Fibroblast of the aortic adventitia (primary cell): ENCODE data around the gene DNAJC30. TPM values are rescaled to one million over a fixed set of nuclear protein-coding genes. Genes with fewer than 3 reads are reported as not detected.
A peak's percentile ranks its signal among the peaks of the same experiment; 100 is the strongest.
"Not testable (repeated sequence)": the region's sequence is repeated elsewhere in the genome, so short reads cannot be mapped to it uniquely, and the experiment has no call there.

Experiments used
- DNase-seq: peaks from one replicate; pipeline ENCODE4 v3.0.0-alpha.2; 2010; ENCODE audit warnings: low read depth
- H3K4me3 ChIP-seq: 2 replicates; pipeline ENCODE4 v1.5.1; 2011; ENCODE audit warnings: low read depth, mild to moderate bottlenecking, control low read depth, low read length, moderate library complexity
- CTCF ChIP-seq: IDR thresholded peaks from 2 replicates; pipeline ENCODE4 v1.5.1; 2011; ENCODE audit warnings: mild to moderate bottlenecking, low read length, control low read depth, inconsistent platforms; ENCODE audit not compliant: insufficient read depth
- total RNA-seq: library from RNA; depleted of rRNA; stranded (reverse); fragments of >200 nt; gene quantifications from 2 replicates; pipeline ENCODE4 v1.2.3, GENCODE V29; 2012; ENCODE audit warnings: low replicate concordance

Gene DNAJC30
- total RNA-seq, 1 donor, result 3.4 TPM

- H3K4me3 ChIP-seq, result peak overlapping the region; percentile 80
- no peak for TF ChIP-seq CTCF
- peak; percentile 67 for DNase-seq
Observed at GRCh38 chr7:73717991-73718405, 34.7 kb upstream of the DNAJC30 start.

- DNase-seq, result peak; percentile 84
- TF ChIP-seq CTCF, result no peak
- H3K4me3 ChIP-seq, result peak overlapping the region; percentile 80
Observed at GRCh38 chr7:73717025-73717807, 34.0 kb upstream of the DNAJC30 start.

- H3K4me3 ChIP-seq, result peak overlapping the region; percentile 35
- no peak for TF ChIP-seq CTCF
- no peak for DNase-seq
Observed at GRCh38 chr7:73716318-73716890, 33.2 kb upstream of the DNAJC30 start.

GRCh38 chr7:73715648-73716317, 32.5 kb upstream of the DNAJC30 start:
- no peak for TF ChIP-seq CTCF
- H3K4me3 ChIP-seq, result peak overlapping the region; percentile 6
- peak; percentile 94 for DNase-seq

- H3K4me3 ChIP-seq, DNase-seq: not testable (repeated sequence)
Observed at GRCh38 chr7:73713319-73713718, 30.1 kb upstream of the DNAJC30 start.

- no peak overlapping the region for H3K4me3 ChIP-seq
- DNase-seq, result no peak
- TF ChIP-seq CTCF, result no peak
Observed at GRCh38 chr7:73712773-73713172, 29.5 kb upstream of the DNAJC30 start.

GRCh38 chr7:73708961-73709549, 25.8 kb upstream of the DNAJC30 start:
- H3K4me3 ChIP-seq, result no peak overlapping the region
- DNase-seq, result no peak
- no peak for TF ChIP-seq CTCF
